HUES64 (cell line): ENCODE data around the gene ZFHX2.

Experiments
- H3K27ac ChIP-seq: 2 replicates; pipeline ENCODE4 v1.7.0; 2013; ENCODE audit warnings: low read depth, low read length, inconsistent platforms
- H3K27me3 ChIP-seq: 2 replicates; pipeline ENCODE4 v1.6.1; 2013; ENCODE audit warnings: mild to moderate bottlenecking, low read length; ENCODE audit not compliant: insufficient read depth
- H3K36me3 ChIP-seq: 2 replicates; pipeline ENCODE4 v1.6.1; 2013; ENCODE audit warnings: mild to moderate bottlenecking, low read length; ENCODE audit not compliant: insufficient read depth
- H3K4me1 ChIP-seq: 2 replicates; pipeline ENCODE4 v1.6.1; 2013; ENCODE audit warnings: mild to moderate bottlenecking, low read length, moderate library complexity; ENCODE audit not compliant: insufficient read depth
- H3K4me3 ChIP-seq: 2 replicates; pipeline ENCODE4 v1.5.1; 2013; ENCODE audit warnings: mild to moderate bottlenecking, low read length, moderate library complexity
- H3K9ac ChIP-seq: 2 replicates; pipeline ENCODE4 v1.6.1; 2013; ENCODE audit warnings: mild to moderate bottlenecking, low read depth, low read length
- H3K9me3 ChIP-seq: 2 replicates; pipeline ENCODE4 v1.6.1; 2013; ENCODE audit warnings: low read depth, low read length; ENCODE audit not compliant: insufficient read depth
- WGBS: fragments of 150-250, 120-280 bp; methylation state at CpG from one replicate; pipeline ENCODE4 v1.1.7; 2013; ENCODE audit warnings: missing lambda C conversion rate; 5-methylcytosine and 5-hydroxymethylcytosine counted together

Gene ZFHX2

DNA sequence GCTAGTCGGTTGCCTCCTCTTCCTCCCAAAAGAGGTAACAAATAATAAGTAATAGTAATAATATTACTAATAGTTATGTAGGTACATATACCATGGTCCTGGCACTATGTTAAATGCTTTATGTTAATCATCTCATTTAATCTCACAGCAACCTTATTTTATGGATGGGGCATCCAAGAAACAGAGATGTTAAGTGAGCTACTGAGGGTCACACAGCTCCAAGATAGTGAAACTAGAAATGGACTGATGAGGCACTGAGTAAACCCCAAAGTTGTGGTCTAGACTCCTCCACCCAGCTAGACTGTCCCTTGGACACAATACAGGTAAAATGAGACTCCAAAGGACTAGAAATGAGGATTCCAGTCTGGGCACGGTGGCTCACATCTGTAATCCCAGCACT is 15.1 kb downstream of the ZFHX2 start:
- peak overlapping the region; percentile 99; the same call in 1 of the 2 replicates for H3K27ac ChIP-seq
- H3K9ac ChIP-seq, result no peak overlapping the region
- peaks cover 26% of the 10 kb centered on the region for H3K4me1 ChIP-seq
- H3K27me3 ChIP-seq, result no peaks in the 10 kb centered on the region
- 89% methylated on average over 1 of the region's 2 CpGs for WGBS
- H3K36me3 ChIP-seq, result peaks cover 38% of the 10 kb centered on the region
- no peak overlapping the region for H3K4me3 ChIP-seq
- H3K9me3 ChIP-seq, result no peaks in the 10 kb centered on the region

GRCh38 chr14:23535943-23536342 is 15.6 kb downstream of the ZFHX2 start:
- H3K36me3 ChIP-seq, result peaks cover 43% of the 10 kb centered on the region
- H3K9me3 ChIP-seq, result no peaks in the 10 kb centered on the region
- H3K4me3 ChIP-seq, result no peak overlapping the region
- H3K27me3 ChIP-seq, result no peaks in the 10 kb centered on the region
- no peak overlapping the region for H3K27ac ChIP-seq
- H3K9ac ChIP-seq, result no peak overlapping the region
- WGBS, result 91% methylated on average over 4 of the region's 4 CpGs
- peaks cover 26% of the 10 kb centered on the region for H3K4me1 ChIP-seq

DNA sequence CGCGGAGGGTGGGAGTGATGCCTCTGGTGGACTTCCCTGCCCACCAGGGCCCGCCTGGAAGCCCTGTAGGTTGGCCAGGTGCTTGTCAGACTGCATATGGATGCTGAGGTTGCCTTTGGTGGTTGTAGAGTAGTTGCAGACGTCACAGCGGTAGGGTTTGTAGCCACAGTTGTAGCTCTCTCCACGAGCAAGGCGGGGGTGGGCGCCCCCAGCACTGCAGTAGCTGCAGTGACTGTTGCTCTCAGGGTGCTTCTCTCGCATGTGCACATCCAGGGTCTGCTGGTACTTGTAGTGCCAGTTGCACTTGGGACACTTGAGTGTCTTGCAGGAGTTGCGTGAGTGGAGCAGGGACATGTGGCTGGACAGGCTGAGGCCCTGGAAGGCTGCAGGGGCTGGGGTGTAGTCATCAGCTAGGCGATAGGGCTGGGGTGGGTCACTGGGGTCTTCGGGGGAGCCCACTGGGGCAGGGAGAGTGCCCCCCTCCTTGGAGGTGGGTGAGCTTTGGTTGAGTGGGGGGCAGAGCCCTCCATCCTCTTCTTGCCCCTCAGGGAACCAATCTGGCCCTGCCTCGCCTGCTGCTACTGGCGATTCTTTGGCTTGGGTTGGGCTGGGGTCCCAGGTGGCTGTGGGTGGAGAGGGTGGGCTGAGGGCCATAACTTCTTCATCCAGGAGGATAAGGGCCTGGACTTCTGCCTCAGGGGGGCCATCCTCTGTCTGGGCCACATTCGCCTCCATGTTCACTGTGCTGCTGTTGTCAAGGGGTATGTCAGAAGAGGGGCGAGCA is 17.7 kb downstream of the ZFHX2 start:
- Histone ChIP-seq H3K27ac (no peak overlapping the region), H3K27me3 (no peaks in the 10 kb centered on the region), H3K36me3 (peaks cover 62% of the 10 kb centered on the region), H3K4me1 (peaks cover 24% of the 10 kb centered on the region), H3K9me3 (no peaks in the 10 kb centered on the region), H3K4me3 (no peak overlapping the region), H3K9ac (no peak overlapping the region)
- WGBS, result 93% methylated on average over 16 of the region's 16 CpGs

- H3K4me1 ChIP-seq, result peaks cover 24% of the 10 kb centered on the region
- H3K9ac ChIP-seq, result no peak overlapping the region
- H3K9me3 ChIP-seq, result no peaks in the 10 kb centered on the region
- H3K36me3 ChIP-seq, result peaks cover 70% of the 10 kb centered on the region
- H3K27me3 ChIP-seq, result no peaks in the 10 kb centered on the region
- no peak overlapping the region for H3K27ac ChIP-seq
- no peak overlapping the region for H3K4me3 ChIP-seq
- WGBS, result 95% methylated on average over 7 of the region's 7 CpGs
Observed at GRCh38 chr14:23532658-23533057, 18.9 kb downstream of the ZFHX2 start.

- Histone ChIP-seq H3K4me3 (no peak overlapping the region), H3K4me1 (peaks cover 16% of the 10 kb centered on the region), H3K36me3 (peaks cover 82% of the 10 kb centered on the region), H3K27ac (no peak overlapping the region), H3K9ac (no peak overlapping the region), H3K9me3 (no peaks in the 10 kb centered on the region), H3K27me3 (no peaks in the 10 kb centered on the region)
- WGBS, result 94% methylated on average over 12 of the region's 12 CpGs
Observed at GRCh38 chr14:23531391-23531790, 20.2 kb downstream of the ZFHX2 start.

- peaks cover 85% of the 10 kb centered on the region for H3K36me3 ChIP-seq
- WGBS, result 94% methylated on average over 10 of the region's 10 CpGs
Observed at GRCh38 chr14:23530375-23531055, 21.1 kb downstream of the ZFHX2 start.

DNA sequence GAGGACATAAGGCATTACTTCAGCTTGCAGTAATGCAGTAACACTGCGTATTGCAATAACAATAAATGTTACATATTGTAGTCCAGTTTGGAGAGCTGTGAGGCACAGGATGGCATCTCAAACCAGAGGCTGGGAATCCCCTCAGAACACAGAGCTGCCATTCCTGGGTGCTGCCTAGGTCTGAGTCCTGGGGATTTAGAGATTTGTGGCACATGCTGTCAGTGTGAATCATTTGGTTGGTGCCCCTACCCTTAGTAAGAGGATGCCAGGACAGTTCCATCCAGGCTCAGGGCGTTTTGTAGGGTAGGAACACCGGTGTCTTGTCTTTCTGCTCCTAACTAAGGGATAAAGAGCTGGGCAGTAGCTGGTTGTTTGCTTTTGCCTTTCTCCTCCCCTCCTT is 22.5 kb downstream of the ZFHX2 start:
- H3K27ac ChIP-seq, result no peak overlapping the region
- H3K4me3 ChIP-seq, result no peak overlapping the region
- H3K9ac ChIP-seq, result no peak overlapping the region
- no peaks in the 10 kb centered on the region for H3K27me3 ChIP-seq
- peaks cover 10% of the 10 kb centered on the region for H3K4me1 ChIP-seq
- H3K36me3 ChIP-seq, result peaks cover 84% of the 10 kb centered on the region
- WGBS, result 100% methylated on average over 3 of the region's 3 CpGs
- H3K9me3 ChIP-seq, result no peaks in the 10 kb centered on the region

More at GRCh38 chr14:23530375-23531055, 21.1 kb downstream of the ZFHX2 start:
- peaks cover 10% of the 10 kb centered on the region for H3K4me1 ChIP-seq
- H3K27ac ChIP-seq, result no peak overlapping the region
- H3K9ac ChIP-seq, result no peak overlapping the region
- no peak overlapping the region for H3K4me3 ChIP-seq
- H3K27me3 ChIP-seq, result no peaks in the 10 kb centered on the region
- H3K9me3 ChIP-seq, result no peaks in the 10 kb centered on the region

- no peaks in the 10 kb centered on the region for H3K27me3 ChIP-seq
- 89% methylated on average over 1 of the region's 1 CpG for WGBS
- peaks cover 81% of the 10 kb centered on the region for H3K36me3 ChIP-seq
- no peak overlapping the region for H3K27ac ChIP-seq
- H3K9ac ChIP-seq, result peak overlapping the region; percentile 37; the same call in 1 of the 2 replicates
- H3K4me3 ChIP-seq, result no peak overlapping the region
- H3K9me3 ChIP-seq, result no peaks in the 10 kb centered on the region
- peaks cover 10% of the 10 kb centered on the region for H3K4me1 ChIP-seq
Observed at GRCh38 chr14:23528555-23528954, 23.0 kb downstream of the ZFHX2 start.

DNA sequence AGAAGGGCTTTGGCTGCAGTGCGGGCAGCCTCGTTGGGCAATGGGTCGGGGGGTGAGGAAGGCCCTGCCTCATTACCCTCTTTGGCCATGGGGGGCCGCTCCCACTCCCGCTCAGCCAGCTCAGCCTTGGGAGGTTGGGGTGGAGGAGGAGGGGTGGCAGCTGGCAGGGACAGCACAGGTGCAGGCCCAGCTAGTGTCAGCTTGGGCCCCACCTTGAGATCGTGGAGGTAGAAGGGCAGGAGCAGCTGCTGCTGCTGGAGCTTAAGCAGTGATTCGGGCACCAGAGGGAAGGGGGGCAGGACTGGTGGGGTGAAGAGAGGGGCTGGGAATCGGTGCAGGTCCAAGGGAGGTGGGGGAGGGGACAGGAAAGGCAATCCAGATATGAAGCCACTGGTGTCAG is 26.0 kb downstream of the ZFHX2 start:
- WGBS, result 88% methylated on average over 8 of the region's 8 CpGs
- Histone ChIP-seq H3K4me3 (no peak overlapping the region), H3K4me1 (peaks cover 12% of the 10 kb centered on the region), H3K27ac (no peak overlapping the region), H3K9ac (no peak overlapping the region), H3K27me3 (no peaks in the 10 kb centered on the region), H3K36me3 (peaks cover 57% of the 10 kb centered on the region), H3K9me3 (no peaks in the 10 kb centered on the region)

DNA sequence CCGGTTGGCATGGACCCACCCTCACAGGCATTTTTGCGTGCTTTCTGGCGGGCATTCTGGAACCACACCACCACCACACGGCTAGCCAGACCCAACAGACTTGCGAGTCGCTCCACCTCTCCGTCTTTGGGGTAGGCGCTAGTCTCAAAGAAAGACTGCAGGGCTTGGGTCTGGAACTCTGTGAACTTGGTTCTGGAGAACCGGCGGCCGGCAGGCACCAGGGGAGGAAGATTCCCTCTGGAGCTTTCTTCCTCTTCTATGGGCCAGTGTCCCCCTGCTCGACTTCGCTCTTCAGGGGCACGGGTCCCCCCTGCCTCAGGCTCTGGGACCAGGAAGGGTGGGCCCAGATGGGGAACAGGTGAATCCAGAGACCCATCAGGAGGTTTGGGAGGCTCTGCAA is 26.6 kb downstream of the ZFHX2 start:
- Histone ChIP-seq H3K9ac (no peak overlapping the region), H3K4me1 (peaks cover 14% of the 10 kb centered on the region), H3K27ac (no peak overlapping the region), H3K4me3 (no peak overlapping the region), H3K27me3 (no peaks in the 10 kb centered on the region), H3K36me3 (peaks cover 52% of the 10 kb centered on the region), H3K9me3 (no peaks in the 10 kb centered on the region)
- WGBS, result 96% methylated on average over 14 of the region's 14 CpGs

DNA sequence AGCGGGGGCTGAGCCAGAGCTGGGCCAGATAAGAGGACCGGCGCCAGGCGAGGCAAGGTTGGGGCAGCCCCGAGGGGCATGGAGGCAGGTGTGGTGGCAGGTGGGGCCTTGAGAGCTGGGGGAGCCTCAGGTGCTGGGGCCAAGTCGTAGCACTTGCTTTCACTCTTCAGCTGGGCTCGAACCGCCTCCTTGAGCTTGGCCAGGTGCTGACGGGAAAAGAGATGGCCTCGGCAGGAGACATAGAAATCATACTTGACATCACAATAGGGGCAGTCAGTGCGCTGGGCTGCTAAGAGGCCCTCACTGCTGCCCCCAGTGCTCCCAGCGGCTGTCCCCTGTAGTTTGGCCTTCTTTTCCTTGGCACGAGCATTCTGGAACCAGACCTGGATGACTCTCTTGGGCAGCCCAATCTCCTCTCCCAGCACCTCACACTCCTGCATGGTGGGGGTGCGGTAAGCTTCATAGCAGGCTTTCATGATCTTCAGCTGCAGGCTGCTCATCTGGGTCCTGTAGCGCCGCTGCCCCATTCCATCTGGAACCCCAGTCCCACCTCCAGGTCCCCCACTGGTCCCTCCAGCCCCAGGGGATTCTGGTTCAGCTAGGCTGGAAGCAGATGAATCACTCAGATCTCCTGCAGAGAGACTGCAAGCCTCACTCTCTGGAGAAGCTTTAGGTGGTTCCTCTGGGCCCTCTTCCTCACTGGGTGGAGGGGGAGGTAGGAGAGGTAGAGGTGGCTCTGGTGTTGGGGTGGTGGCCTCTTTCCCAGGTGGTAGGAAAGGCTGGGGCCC is 28.1 kb downstream of the ZFHX2 start:
- no peak overlapping the region for H3K4me3 ChIP-seq
- H3K9ac ChIP-seq, result no peak overlapping the region
- no peaks in the 10 kb centered on the region for H3K27me3 ChIP-seq
- H3K4me1 ChIP-seq, result peaks cover 28% of the 10 kb centered on the region
- no peaks in the 10 kb centered on the region for H3K9me3 ChIP-seq
- H3K36me3 ChIP-seq, result peaks cover 38% of the 10 kb centered on the region
- 89% methylated on average over 16 of the region's 16 CpGs for WGBS
- no peak overlapping the region for H3K27ac ChIP-seq
